CMK (cell line): ENCODE data around the gene ABHD17A.
A peak's percentile ranks its signal among the peaks of the same experiment; 100 is the strongest.

Experiments
- DNase-seq: peaks from one replicate; pipeline ENCODE4 v3.0.0-alpha.2; 2010; ENCODE audit warnings: low read depth

The ABHD17A gene

DNA sequence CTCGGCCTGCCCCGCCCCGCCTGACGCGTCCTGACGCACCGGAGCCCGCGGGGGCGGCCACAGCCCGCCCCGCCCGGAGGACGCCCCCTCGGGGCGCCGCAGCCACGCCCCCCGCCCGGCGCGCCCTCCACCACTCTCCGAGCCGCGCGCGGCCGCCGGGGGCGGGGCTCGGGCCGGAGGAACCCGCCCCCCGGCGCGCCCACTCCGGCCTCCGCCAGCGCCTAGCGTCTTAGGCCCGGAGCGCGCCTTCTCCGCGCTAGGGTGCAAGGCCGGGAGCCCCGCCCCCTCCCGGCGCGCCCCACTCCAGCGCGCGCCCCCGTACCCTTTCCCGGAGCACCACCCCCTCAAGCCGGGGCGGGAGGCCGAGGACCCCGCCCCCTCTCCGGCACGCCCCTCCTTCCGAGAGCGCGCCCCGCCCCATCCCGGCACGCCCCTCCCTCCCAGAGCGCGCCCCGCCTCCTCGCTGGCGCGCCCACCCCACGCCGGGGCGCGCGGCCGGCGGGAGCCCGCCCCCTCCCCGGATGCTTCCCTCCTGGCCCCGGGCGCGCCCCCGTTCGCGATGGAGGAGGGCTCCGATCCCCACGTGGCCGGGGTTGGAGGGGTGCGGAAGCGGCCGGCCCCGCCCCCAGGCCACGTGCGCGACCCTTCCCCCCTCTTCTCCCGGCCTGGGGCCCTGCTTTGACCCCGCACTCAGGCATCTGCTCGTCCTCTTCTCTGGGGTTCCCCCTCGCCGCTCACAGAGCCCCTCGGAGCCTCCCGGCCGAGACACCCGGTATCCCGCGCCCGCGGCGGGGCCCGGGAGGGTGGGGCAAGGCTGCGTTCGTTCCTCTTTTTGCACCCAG is 21.4 kb downstream of the ABHD17A start:
- DNase-seq = peak; percentile 86

- no peak for DNase-seq
Observed at GRCh38 chr19:1863328-1863637, 22.0 kb downstream of the ABHD17A start, which contains the start of gene KLF16. Gene KLF16, minus strand, starts transcription at chr19:1863579. Its CDS starts 82 bp downstream, at chr19:1863497.

DNA sequence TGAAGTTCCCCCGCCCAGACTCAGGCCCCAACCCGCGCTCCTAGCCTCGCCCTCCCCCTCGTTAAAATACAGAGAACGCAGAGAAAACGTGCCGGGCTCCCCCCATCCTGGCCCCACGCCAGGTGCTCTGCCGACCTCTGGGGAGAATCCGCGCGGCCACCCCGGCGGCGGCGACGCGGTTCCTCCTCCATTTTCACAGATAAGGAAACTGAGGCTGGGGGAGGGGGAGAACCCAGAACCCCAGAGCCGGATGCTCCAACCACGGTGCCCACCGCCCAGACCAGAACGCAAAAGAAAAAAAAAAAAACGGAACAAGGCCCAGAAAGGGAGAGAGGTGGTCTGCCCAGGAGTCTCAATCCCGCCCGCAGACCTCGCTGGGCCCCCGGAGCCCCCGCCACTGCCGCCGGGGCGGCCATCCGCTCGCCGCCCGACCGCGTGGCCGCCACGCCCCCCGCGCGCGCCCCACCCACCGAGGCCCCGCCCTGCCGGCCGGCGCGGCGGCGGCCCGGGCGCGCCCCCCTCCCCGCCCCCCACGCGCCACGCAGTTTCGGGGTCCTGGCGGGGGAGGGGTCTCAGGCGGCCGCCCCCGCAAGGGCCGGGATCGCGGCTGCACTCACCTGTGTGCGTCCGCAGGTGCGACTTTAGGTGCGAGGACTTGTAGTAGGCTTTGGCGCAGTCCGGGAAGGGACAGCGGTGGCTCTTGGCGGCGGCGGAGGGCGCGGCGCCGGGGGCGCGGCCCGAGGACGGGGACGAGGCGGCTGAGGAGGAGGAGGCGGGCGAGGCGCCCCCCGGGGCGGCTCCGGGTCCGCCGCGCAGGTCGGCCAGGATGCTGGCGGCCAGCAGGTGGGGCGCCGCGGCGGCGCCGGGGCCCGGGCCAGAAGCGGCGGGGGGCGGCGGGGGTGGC is 22.6 kb downstream of the ABHD17A start:
- no peak for DNase-seq

- DNase-seq = no peak
Observed at GRCh38 chr19:1862068-1862423, 23.2 kb downstream of the ABHD17A start.

- DNase-seq = no peak
Observed at GRCh38 chr19:1861599-1862031, 23.7 kb downstream of the ABHD17A start.

DNA sequence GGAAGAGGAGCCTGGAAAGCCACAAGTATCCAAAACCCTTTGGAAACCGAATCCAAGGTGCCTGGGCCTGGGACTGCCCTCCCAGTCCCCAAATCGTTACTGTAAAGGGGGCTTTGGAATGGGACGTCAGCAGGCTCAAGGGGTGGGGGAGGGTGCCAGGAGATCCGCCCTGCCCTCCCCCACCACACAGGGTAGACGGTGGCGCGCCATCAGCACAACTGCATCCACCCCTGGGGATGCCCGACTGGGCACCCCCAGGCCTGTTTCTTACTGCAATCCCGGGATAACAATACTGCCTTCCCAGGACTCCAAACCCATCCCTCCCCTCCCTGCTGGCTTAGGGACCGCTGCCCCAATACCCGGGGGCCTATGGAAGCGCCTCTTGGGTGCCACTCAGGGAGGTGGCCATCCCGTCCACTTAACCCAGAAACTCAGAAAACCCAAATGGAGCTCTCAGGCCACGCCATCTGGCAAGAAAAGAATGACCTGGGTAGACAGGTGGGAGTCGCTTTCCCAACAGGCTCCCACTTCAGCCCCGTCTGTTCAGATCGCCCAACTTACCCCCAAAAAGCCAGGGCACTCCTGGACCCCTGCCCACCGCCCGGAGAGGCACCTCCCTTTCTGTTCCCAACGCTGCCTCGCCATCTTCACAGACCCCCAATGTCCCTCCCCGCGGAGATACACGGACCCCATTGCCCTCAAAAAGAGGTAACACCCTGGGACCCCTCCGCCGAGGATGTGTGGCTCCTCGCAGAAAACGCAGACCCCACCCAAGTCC is 24.3 kb downstream of the ABHD17A start:
- DNase-seq = no peak

DNA sequence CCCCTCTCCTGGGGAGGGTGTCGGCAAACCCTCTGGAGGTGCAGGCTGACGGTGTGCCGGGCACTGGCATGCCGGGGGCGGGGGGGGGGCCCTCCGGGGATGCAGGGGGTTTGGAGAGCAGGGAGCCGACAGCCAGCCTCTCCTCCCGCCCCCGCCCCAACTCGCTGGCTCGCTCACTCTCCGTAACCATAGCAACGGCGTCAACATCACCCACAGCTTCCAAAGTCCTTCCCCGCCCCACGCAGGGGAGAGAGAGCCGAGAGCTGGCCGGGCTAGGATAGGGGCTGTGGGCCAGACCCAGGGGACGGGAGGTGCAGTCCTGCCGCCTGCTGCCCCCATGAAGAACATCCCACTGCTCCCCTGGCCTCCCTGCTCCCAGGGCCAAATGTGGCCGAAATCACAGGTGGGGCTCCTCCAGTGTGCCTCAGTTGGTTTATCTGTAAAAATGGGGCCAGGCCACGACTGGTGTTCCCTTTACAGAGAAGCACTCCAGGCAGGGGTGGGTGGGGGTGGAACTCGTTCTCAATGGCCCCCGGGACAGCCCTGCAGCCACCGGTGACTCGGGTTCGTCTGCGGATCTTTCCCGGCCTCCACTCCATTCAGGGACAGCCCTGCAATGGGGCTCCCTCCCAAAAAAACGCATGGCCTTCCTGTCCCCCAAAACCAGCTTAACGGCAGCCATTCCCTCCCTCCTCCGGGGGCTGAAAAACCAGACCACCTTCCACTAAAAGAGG is 25.1 kb downstream of the ABHD17A start:
- no peak for DNase-seq

- no peak for DNase-seq
Observed at GRCh38 chr19:1859331-1859781, 25.9 kb downstream of the ABHD17A start.

GRCh38 chr19:1858412-1859081 is 26.7 kb downstream of the ABHD17A start:
- DNase-seq = no peak

DNA sequence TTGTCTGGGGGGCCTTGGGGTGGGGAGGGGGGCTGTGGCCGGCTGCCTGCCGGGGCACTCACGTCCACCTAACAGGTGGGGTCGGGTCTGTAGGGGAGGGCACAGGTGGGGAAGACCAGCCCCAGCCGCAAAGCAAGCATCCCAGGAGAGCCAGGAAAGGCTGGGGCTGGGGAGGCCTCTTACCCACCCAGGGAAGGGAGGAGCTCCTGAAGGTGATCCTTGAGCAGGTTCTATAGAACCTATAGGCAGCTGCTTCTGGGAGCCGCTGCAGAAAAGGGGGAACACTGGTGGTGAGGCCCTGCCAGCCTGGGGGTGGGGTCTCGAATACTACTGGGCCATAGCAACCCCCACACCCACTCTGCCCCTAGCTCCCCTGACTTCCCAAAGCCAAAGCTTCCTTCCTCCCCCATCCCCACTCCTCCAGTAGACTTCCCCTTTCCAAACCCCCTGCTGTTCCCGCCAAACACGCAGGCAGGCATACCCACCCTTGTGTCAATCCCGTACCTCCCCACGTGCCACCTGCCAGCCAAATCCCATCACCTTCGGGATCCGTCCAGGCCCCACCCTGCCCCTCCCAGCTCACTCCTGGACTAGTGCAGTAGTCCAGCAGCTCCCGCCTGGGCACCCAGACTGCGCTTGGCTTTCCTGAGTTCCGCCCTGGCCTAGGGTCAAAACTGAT is 27.5 kb downstream of the ABHD17A start:
- DNase-seq = no peak

DNA sequence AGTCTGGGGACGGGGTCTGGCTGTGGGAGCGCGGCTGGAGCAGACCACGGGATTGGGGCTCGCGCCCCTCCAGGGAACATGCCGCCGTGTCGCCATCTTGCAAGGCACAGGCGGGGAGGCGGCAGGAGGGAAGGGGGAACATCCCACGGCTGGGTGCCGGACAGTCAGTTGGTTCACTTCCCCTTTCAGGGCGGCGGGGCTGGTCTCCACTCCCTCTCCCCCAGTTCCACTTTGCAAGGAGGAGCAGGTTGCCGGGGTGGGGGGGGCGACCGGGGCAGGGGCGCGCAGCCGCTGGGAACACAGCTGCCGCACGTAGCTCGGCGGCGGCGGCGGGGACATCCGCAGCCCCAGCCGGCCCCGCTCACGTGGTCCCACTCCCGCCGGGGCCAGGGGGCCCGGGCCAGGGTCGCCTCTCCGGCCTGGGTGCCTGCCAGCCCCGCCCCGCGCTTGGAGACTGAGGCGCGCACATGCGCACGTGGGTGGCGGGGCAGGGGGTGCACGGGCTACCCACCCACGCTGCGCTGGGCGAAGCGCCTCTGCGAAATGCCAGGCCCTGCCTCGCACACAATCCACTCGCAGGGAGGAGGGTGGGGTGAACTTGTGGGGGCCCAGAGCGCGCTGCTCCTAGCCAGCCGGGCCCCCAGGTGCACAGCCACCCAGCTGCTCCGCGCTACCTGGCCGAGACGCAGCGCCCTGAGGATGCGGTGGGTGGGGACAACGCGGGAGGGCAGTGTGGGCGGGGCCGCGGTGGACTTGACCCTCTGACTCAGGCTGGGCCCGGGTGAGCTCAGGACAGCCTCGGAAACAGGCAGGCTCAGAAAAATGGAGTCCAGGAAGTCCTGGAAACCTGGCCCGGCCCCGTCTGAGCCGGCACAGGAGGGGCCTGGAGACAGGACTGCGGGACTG is 28.3 kb downstream of the ABHD17A start:
- no peak for DNase-seq

DNA sequence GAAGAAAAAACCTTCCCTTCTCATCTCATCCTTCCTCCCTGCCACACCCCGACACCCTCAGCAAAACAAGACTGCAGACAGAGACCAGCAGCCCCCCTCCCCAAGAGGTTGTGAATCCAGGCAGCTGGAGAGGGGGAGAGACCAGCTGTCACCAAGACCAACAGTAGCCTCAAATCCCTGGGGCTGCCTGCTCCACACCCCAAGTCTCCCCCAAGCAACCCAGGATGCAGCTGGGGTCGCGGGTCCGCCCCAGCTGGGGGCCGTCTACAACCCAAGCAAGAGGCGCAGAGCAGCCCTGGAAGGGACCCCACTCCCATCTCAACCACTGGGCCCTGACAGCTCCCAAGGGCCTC is 29.0 kb downstream of the ABHD17A start:
- no peak for DNase-seq

DNA sequence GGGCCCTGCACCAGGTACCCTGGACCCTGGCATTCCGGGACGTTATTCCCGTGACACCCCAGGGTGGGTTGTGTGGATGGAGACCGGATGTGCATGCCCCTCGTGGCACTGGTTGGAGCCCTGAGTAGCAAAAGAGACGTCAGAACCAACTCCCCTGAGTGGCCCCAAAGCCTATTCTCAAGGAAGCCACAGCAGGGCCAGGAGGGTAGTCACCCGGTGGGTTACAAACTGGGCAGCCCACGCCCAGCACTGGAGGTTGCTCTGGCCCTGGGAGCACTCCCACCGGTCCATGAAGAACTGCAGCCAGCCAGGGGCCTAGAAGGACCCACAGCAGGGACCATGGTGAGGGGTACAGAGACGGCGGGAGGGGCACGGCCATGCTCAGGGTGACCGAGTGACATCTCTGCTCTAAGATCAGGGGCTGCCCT is 29.5 kb downstream of the ABHD17A start:
- no peak for DNase-seq

DNA sequence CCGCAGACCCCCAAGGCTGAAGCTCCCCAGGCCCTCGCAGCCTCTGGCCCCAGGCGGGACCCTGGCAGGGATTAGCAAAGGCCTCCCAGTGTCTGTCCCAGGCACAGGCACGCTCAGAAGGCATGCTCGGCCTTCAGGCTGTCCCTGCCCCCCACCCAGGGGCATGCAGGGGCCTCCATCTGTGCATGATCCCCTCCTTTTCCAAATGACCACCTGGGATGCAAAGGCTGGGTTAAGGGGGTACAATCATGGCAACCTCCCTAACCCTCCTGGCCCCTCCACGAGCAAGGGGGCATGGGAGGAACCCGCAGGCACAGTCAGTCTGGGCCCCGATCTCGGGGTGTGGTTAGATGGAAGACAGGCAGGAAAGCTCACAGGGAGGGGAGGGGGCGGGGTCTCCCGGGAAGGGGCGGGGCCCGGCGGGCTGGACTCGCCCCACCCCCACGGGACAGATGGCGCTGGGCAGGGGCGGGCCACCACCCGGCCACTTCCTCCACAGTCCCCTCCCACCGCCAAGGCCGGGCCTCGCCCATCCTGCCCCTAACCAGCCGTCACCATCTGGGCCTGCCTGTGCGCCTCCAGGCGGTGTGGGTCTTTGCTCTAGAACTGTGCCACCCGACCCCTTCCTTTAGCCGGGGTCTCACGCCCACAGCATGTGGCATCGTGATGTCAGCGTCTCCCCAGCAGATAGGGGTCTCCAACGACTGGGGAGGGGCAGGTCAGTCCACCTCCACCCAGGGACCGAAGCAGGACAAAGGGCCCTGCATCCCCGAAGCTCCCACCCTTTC is 30.1 kb downstream of the ABHD17A start:
- DNase-seq = peak; percentile 85

DNA sequence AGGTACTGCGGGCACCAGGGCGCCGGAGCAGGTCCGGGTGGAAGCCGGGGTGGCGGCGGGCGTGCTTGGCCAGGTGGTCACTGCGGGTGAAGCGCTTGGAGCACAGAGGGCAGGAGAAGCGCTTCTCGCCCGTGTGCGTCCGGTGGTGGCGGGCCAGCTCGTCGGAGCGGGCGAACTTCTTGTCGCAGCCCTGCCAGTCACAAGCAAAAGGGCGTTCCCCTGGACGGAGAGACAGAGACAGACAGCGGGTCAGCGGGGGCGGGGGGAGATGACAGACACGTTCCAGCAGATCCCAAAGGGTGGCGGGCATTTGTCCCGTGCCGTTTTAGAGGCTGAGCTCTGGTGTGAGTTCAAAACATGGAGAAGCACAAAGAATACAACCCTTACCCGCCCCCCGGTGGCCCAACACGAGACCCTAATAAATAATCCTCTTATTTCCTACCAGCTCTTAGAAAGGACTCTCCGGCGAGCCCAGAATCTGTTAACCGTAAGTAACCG is 30.7 kb downstream of the ABHD17A start:
- no peak for DNase-seq

- no peak for DNase-seq
Observed at GRCh38 chr19:1854039-1854541, 31.2 kb downstream of the ABHD17A start.

GRCh38 chr19:1853295-1854038 is 31.8 kb downstream of the ABHD17A start:
- DNase-seq = no peak
